WTC11 (cell line): Measurements from ENCODE around the gene KCND3. TPM values are rescaled to one million over a fixed set of nuclear protein-coding genes. Genes with fewer than 3 reads are reported as not detected.

Source experiments
- ATAC-seq: fragments of 200-7000 bp; cut with Tn5 transposase; 2 replicates; pipeline ENCODE4 v1.10.0; 2021; ENCODE audit warnings: mild to moderate bottlenecking, moderate library complexity
- CTCF ChIA-PET: fragments of 300-600 bp; sonication (Branson Sonifier 250); formaldehyde crosslinking; loops from one replicate; lab custom pipeline; 2021; ENCODE audit warnings: antibody characterized with exemption; lab: Charles Lee
- POLR2A ChIA-PET: fragments of 350-600 bp; sonication (Branson Sonifier 250); formaldehyde crosslinking; loops from one replicate; lab custom pipeline; 2021; ENCODE audit warnings: antibody characterized with exemption; lab: Charles Lee
- DNase-seq: peaks from one replicate; pipeline ENCODE4 v3.0.0; 2021; ENCODE audit warnings: low spot score
- H3K27ac Mint-ChIP-seq: 2 replicates; pipeline ENCODE4 v1.8.0; 2021; ENCODE audit warnings: mixed read lengths
- H3K27me3 Mint-ChIP-seq: 2 replicates; pipeline ENCODE4 v1.8.0; 2021; ENCODE audit warnings: low read depth, mild to moderate bottlenecking, moderate library complexity, mixed read lengths
- H3K36me3 Mint-ChIP-seq: 2 replicates; pipeline ENCODE4 v1.8.0; 2021; ENCODE audit warnings: mixed read lengths
- H3K4me1 Mint-ChIP-seq: 2 replicates; pipeline ENCODE4 v1.8.0; 2022; ENCODE audit warnings: mixed read lengths
- H3K4me3 Mint-ChIP-seq: 2 replicates; pipeline ENCODE4 v1.8.0; 2021; ENCODE audit warnings: mild to moderate bottlenecking, moderate library complexity, mixed read lengths
- H3K9me3 Mint-ChIP-seq: 2 replicates; pipeline ENCODE4 v1.8.0; 2021; ENCODE audit warnings: mixed read lengths
- ATF6 ChIP-seq: sonication (generic); formaldehyde crosslinking; IDR thresholded peaks from 2 replicates; pipeline ENCODE4 v1.8.1; 2023; ENCODE audit warnings: mild to moderate bottlenecking, missing genetic modification reagents
- CREB1 ChIP-seq: sonication (generic); formaldehyde crosslinking; IDR thresholded peaks from 2 replicates; pipeline ENCODE4 v1.8.0; 2023; ENCODE audit warnings: mild to moderate bottlenecking, missing genetic modification reagents
- E2F1 ChIP-seq: sonication (generic); formaldehyde crosslinking; IDR thresholded peaks from 2 replicates; pipeline ENCODE4 v1.8.0; 2022; ENCODE audit warnings: mild to moderate bottlenecking, missing genetic modification reagents
- EMX1 ChIP-seq: fragments of 250-450 bp; sonication (Bioruptor Pico); IDR thresholded peaks from 2 replicates; pipeline ENCODE4 v1.8.0; 2021; ENCODE audit warnings: mild to moderate bottlenecking
- GABPB1 ChIP-seq: sonication (generic); formaldehyde crosslinking; IDR thresholded peaks from 2 replicates; pipeline ENCODE4 v1.8.1; 2023; ENCODE audit warnings: mild to moderate bottlenecking, missing genetic modification reagents
- GRHL2 ChIP-seq: fragments of 250-450 bp; sonication (Bioruptor Pico); IDR thresholded peaks from 2 replicates; pipeline ENCODE4 v1.8.0; 2022; ENCODE audit warnings: mild to moderate bottlenecking, moderate library complexity; ENCODE audit not compliant: insufficient replicate concordance, severe bottlenecking
- GTF2I ChIP-seq: fragments of 250-450 bp; sonication (Bioruptor Pico); conservative IDR thresholded peaks from 2 replicates; pipeline ENCODE4 v1.4.0; 2021; ENCODE audit warnings: mild to moderate bottlenecking
- JUN ChIP-seq: sonication (generic); formaldehyde crosslinking; IDR thresholded peaks from 2 replicates; pipeline ENCODE4 v1.8.0; 2023; ENCODE audit warnings: mild to moderate bottlenecking, missing genetic modification reagents
- MXD4 ChIP-seq: fragments of 250-450 bp; sonication (Bioruptor Pico); IDR thresholded peaks from 2 replicates; pipeline ENCODE4 v1.8.0; 2021; ENCODE audit warnings: mild to moderate bottlenecking, moderate library complexity, borderline replicate concordance
- NFE2L1 ChIP-seq: sonication (generic); formaldehyde crosslinking; IDR thresholded peaks from 2 replicates; pipeline ENCODE4 v1.8.1; 2023; ENCODE audit warnings: missing genetic modification reagents
- PRDM15 ChIP-seq: sonication (generic); formaldehyde crosslinking; IDR thresholded peaks from 2 replicates; pipeline ENCODE4 v1.8.0; 2022; ENCODE audit warnings: missing genetic modification reagents
- SMAD4 ChIP-seq: sonication (generic); formaldehyde crosslinking; IDR thresholded peaks from 2 replicates; pipeline ENCODE4 v1.8.0; 2022; ENCODE audit warnings: mild to moderate bottlenecking, missing genetic modification reagents
- SP1 ChIP-seq: sonication (generic); formaldehyde crosslinking; conservative IDR thresholded peaks from 2 replicates; pipeline ENCODE4 v1.8.1; 2022; ENCODE audit warnings: missing genetic modification reagents
- TP53 ChIP-seq: sonication (generic); formaldehyde crosslinking; IDR thresholded peaks from 2 replicates; pipeline ENCODE4 v1.8.1; 2023; ENCODE audit warnings: mild to moderate bottlenecking, missing genetic modification reagents
- USF1 ChIP-seq: sonication (generic); formaldehyde crosslinking; IDR thresholded peaks from 2 replicates; pipeline ENCODE4 v1.8.0; 2022; ENCODE audit warnings: mild to moderate bottlenecking, missing genetic modification reagents
- ZMAT4 ChIP-seq: fragments of 250-450 bp; sonication (Bioruptor Pico); IDR thresholded peaks from 2 replicates; pipeline ENCODE4 v1.9.0; 2021; ENCODE audit warnings: mild to moderate bottlenecking
- ZNF138 ChIP-seq: sonication (generic); formaldehyde crosslinking; conservative IDR thresholded peaks from 2 replicates; pipeline ENCODE4 v1.8.1; 2022; ENCODE audit warnings: mild to moderate bottlenecking, moderate library complexity, missing genetic modification reagents
- ZNF281 ChIP-seq: sonication (generic); formaldehyde crosslinking; IDR thresholded peaks from 2 replicates; pipeline ENCODE4 v1.8.0; 2023; ENCODE audit warnings: mild to moderate bottlenecking, missing genetic modification reagents
- ZNF532 ChIP-seq: fragments of 250-450 bp; sonication (Bioruptor Pico); IDR thresholded peaks from 2 replicates; pipeline ENCODE4 v1.9.0; 2021; ENCODE audit warnings: mild to moderate bottlenecking, borderline replicate concordance
- ZSCAN18 ChIP-seq: fragments of 250-450 bp; sonication (Bioruptor Pico); IDR thresholded peaks from 2 replicates; pipeline ENCODE4 v2.1.2; 2022; ENCODE audit warnings: mild to moderate bottlenecking, moderate library complexity
- total RNA-seq: library from RNA; stranded (reverse); gene quantifications from 3 replicates; pipeline ENCODE4 v1.2.3, GENCODE V29; 2021

Gene KCND3
- total RNA-seq, 1 experiment from 2014 or later = 0.35 TPM

- no peak for TF ChIP-seq E2F1
- TF ChIP-seq ZNF281 (CRISPR knock-in tag) = no peak
- no peak for TF ChIP-seq ZNF532 (CRISPR knock-in tag)
- TF ChIP-seq JUN (CRISPR knock-in tag) = no peak
- no peak for TF ChIP-seq ZNF138
- no peak for TF ChIP-seq ZMAT4 (CRISPR knock-in tag)
- no peak for TF ChIP-seq PRDM15 (CRISPR knock-in tag)
- no peak for TF ChIP-seq ATF6
- TF ChIP-seq SP1 = no peak
- TF ChIP-seq, all 79 proteins: peak for 0
Measured at GRCh38 chr1:112004076-112004475, 14.6 kb upstream of the KCND3 start (continued).

- H3K9me3 Mint-ChIP-seq = no peaks in the 10 kb centered on the region
- ChIA-PET CTCF (interaction anchor here (1.7 kb wide), 1 partner anchor 11 kb away, joined by 5 read pairs; no protein-coding TSS in a partner anchor), POLR2A (no interaction called here)
- H3K4me3 Mint-ChIP-seq = no peak overlapping the region
- ATAC-seq = no peak
- DNase-seq = no peak
- H3K4me1 Mint-ChIP-seq = peaks cover 47% of the 10 kb centered on the region
- no peak overlapping the region for H3K27ac Mint-ChIP-seq
- no peaks in the 10 kb centered on the region; the same call in 1 of the 2 replicates for H3K27me3 Mint-ChIP-seq
- H3K36me3 Mint-ChIP-seq = no peaks in the 10 kb centered on the region
- TF ChIP-seq SMAD4 (CRISPR knock-in tag) (no peak), NFE2L1 (CRISPR knock-in tag) (no peak), CREB1 (CRISPR knock-in tag) (no peak), GTF2I (no peak), USF1 (CRISPR knock-in tag) (no peak), GABPB1 (CRISPR knock-in tag) (no peak), EMX1 (CRISPR knock-in tag) (no peak), GRHL2 (CRISPR knock-in tag) (no peak), TP53 (CRISPR knock-in tag) (no peak), ZSCAN18 (CRISPR knock-in tag) (no peak), MXD4 (no peak)
Measured at GRCh38 chr1:112002514-112002913, 13.0 kb upstream of the KCND3 start.
